ENCODE data around the gene PRICKLE4. TPM values are rescaled to one million over a fixed set of nuclear protein-coding genes. Genes with fewer than 3 reads are reported as not detected.

PRICKLE4 gene
- total RNA-seq, 1 donor from 2014 or later: 15.5 TPM

- Histone ChIP-seq H3K27me3 (no peaks in the 10 kb centered on the region), H3K4me1 (peaks cover 4 to 6% of the 10 kb centered on the region in 2 donors), H3K36me3 (peaks cover 15 to 40% of the 10 kb centered on the region in 2 donors), H3K9me3 (no peaks in the 10 kb centered on the region), H3K27ac (no peak overlapping the region), H3K4me3 (no peak overlapping the region)
- no peak for TF ChIP-seq CTCF (IDR thresholded peaks at IDR 0.05)
- intact Hi-C loops (cut with DNase I): no loop called here
- DNase-seq (ENCODE audit: low spot score in 2 of 2): no peak
Observed at GRCh38 chr6:41791305-41791704, 10.7 kb downstream of the PRICKLE4 start.

GRCh38 chr6:41791984-41792383 is 11.4 kb downstream of the PRICKLE4 start:
- Histone ChIP-seq H3K4me3 (no peak overlapping the region), H3K27ac (no peak overlapping the region), H3K9me3 (no peaks in the 10 kb centered on the region), H3K27me3 (no peaks in the 10 kb centered on the region), H3K36me3 (peaks cover 15 to 43% of the 10 kb centered on the region in 2 donors), H3K4me1 (peaks cover 4 to 6% of the 10 kb centered on the region in 2 donors)
- no peak for TF ChIP-seq CTCF (IDR thresholded peaks at IDR 0.05)
- intact Hi-C loops (cut with DNase I): no loop called here
- DNase-seq (ENCODE audit: low spot score in 2 of 2): no peak

- Histone ChIP-seq H3K36me3 (peaks cover 10 to 34% of the 10 kb centered on the region in 2 donors), H3K27ac (no peak overlapping the region), H3K9me3 (no peaks in the 10 kb centered on the region), H3K27me3 (no peaks in the 10 kb centered on the region), H3K4me3 (no peak overlapping the region), H3K4me1 (no peaks in the 10 kb centered on the region)
- DNase-seq (ENCODE audit: low spot score in 2 of 2): no peak
- intact Hi-C loops (cut with DNase I): no loop called here
- TF ChIP-seq CTCF (IDR thresholded peaks at IDR 0.05): no peak
Observed at GRCh38 chr6:41796474-41796873, 15.9 kb downstream of the PRICKLE4 start.

- no peak for TF ChIP-seq CTCF (IDR thresholded peaks at IDR 0.05)
- Histone ChIP-seq H3K4me3 (no peak overlapping the region), H3K27ac (no peak overlapping the region), H3K27me3 (no peaks in the 10 kb centered on the region), H3K4me1 (no peaks in the 10 kb centered on the region), H3K9me3 (no peaks in the 10 kb centered on the region), H3K36me3 (peaks cover 10 to 22% of the 10 kb centered on the region in 2 donors)
- DNase-seq (ENCODE audit: low spot score in 2 of 2): no peak
- intact Hi-C loops (cut with DNase I): no loop called here
Observed at GRCh38 chr6:41798901-41799558, 18.4 kb downstream of the PRICKLE4 start.

- Histone ChIP-seq H3K4me1 (no peaks in the 10 kb centered on the region), H3K27me3 (no peaks in the 10 kb centered on the region), H3K36me3 (peaks cover 10 to 22% of the 10 kb centered on the region in 2 donors), H3K4me3 (no peak overlapping the region), H3K9me3 (no peaks in the 10 kb centered on the region), H3K27ac (no peak overlapping the region)
- TF ChIP-seq CTCF (IDR thresholded peaks at IDR 0.05): no peak
- intact Hi-C loops (cut with DNase I): no loop called here
- no peak for DNase-seq (ENCODE audit: low spot score in 2 of 2)
Observed at GRCh38 chr6:41799559-41799911, 19.0 kb downstream of the PRICKLE4 start.

- DNase-seq (ENCODE audit: low spot score in 2 of 2): no peak
- no peak overlapping the region for H3K4me3 ChIP-seq
- H3K9me3 ChIP-seq: no peaks in the 10 kb centered on the region
- TF ChIP-seq CTCF (IDR thresholded peaks at IDR 0.05): no peak
- H3K27ac ChIP-seq: no peak overlapping the region
- H3K36me3 ChIP-seq: peaks cover 7 to 22% of the 10 kb centered on the region in 2 donors
- H3K27me3 ChIP-seq: no peaks in the 10 kb centered on the region
- no peaks in the 10 kb centered on the region for H3K4me1 ChIP-seq
- intact Hi-C loops (cut with DNase I): no loop called here
Observed at GRCh38 chr6:41801380-41801779, 20.8 kb downstream of the PRICKLE4 start.

All from ascending aorta (tissue), 2 donors.